Stimulated activated CD8-positive, alpha-beta memory T cell treated with anti-CD3 and anti-CD28 coated beads, Interleukin-2, amount 100 ng/mL, for 48 hours (primary cell): ENCODE measurements around the gene SALL1.

Source experiments
- DNase-seq, 2 donors: peaks; one replicate each; pipeline ENCODE4 v3.0.0-alpha.2; 2020; ENCODE audit warnings: low read depth in 2 of 2

Gene SALL1

GRCh38 chr16:51141106-51141505 is 10.0 kb downstream of the SALL1 start:
- no peak for DNase-seq

- no peak for DNase-seq
These were observed 11.0 kb downstream of the SALL1 start for GRCh38 chr16:51140112-51140511.

GRCh38 chr16:51139568-51139967 is 11.5 kb downstream of the SALL1 start:
- DNase-seq: no peak

GRCh38 chr16:51138178-51138577 is 12.9 kb downstream of the SALL1 start:
- no peak for DNase-seq

- DNase-seq: no peak
These were observed 14.0 kb downstream of the SALL1 start for GRCh38 chr16:51137097-51137496.

GRCh38 chr16:51134876-51135275 is 16.2 kb downstream of the SALL1 start:
- no peak for DNase-seq

GRCh38 chr16:51134269-51134812 is 16.7 kb downstream of the SALL1 start:
- no peak for DNase-seq

GRCh38 chr16:51133688-51134087 is 17.4 kb downstream of the SALL1 start:
- DNase-seq: no peak

GRCh38 chr16:51133183-51133582 is 17.9 kb downstream of the SALL1 start:
- no peak for DNase-seq

GRCh38 chr16:51132490-51133115 is 18.5 kb downstream of the SALL1 start:
- DNase-seq: no peak

- no peak for DNase-seq
These were observed 19.5 kb downstream of the SALL1 start for GRCh38 chr16:51131619-51132018.

- DNase-seq: no peak
These were observed 22.0 kb downstream of the SALL1 start for GRCh38 chr16:51129105-51129504.

- DNase-seq: no peak
These were observed 25.1 kb downstream of the SALL1 start for GRCh38 chr16:51125992-51126391.

GRCh38 chr16:51124896-51125295 is 26.2 kb downstream of the SALL1 start:
- no peak for DNase-seq

- no peak for DNase-seq
These were observed 29.2 kb downstream of the SALL1 start for GRCh38 chr16:51121850-51122249.

- DNase-seq: no peak
These were observed 30.2 kb downstream of the SALL1 start for GRCh38 chr16:51120730-51121347.

- DNase-seq: no peak
These were observed 30.9 kb downstream of the SALL1 start for GRCh38 chr16:51119973-51120729.

GRCh38 chr16:51119556-51119955 is 31.5 kb downstream of the SALL1 start:
- DNase-seq: no peak

- no peak for DNase-seq
These were observed 34.7 kb downstream of the SALL1 start for GRCh38 chr16:51116353-51116752.

- DNase-seq: no peak
These were observed 36.7 kb downstream of the SALL1 start for GRCh38 chr16:51114382-51114781.

GRCh38 chr16:51113236-51114125 is 37.6 kb downstream of the SALL1 start:
- DNase-seq: no peak

GRCh38 chr16:51112323-51112722 is 38.7 kb downstream of the SALL1 start:
- DNase-seq: no peak
